CD4-positive, CD25-positive, alpha-beta regulatory T cell (primary cell): Measurements from ENCODE around the gene TMC2. TPM values are rescaled to one million over a fixed set of nuclear protein-coding genes. Genes with fewer than 3 reads are reported as not detected.

Experiments used
- ATAC-seq, 2 donors: fragments of 150-1000 bp; cut with Tn5 transposase; one replicate each; pipeline ENCODE4 v1.10.0; 2021; ENCODE audit warnings: low read depth in 2 of 2, moderate number of reproducible peaks in 2 of 2, moderate library complexity in 1 of 2
- DNase-seq, 3 donors: peaks; one replicate each; pipeline versions ENCODE4 v3.0.0 to v3.0.0-alpha.2; 2012 to 2022; ENCODE audit warnings: mixed read lengths in 1 of 3
- H3K27ac ChIP-seq: one replicate; pipeline ENCODE4 v1.7.0; 2013; ENCODE audit warnings: mild to moderate bottlenecking, low read length; ENCODE audit not compliant: insufficient read depth, poor library complexity, severe bottlenecking
- H3K27me3 ChIP-seq: one replicate; pipeline ENCODE4 v1.7.0; 2013; ENCODE audit warnings: low read length; ENCODE audit not compliant: control insufficient read depth, insufficient read depth
- H3K36me3 ChIP-seq: one replicate; pipeline ENCODE4 v1.7.0; 2013; ENCODE audit warnings: mild to moderate bottlenecking, low read length, moderate library complexity; ENCODE audit not compliant: control insufficient read depth, insufficient read depth
- H3K4me1 ChIP-seq: 2 replicates; pipeline ENCODE4 v1.7.0; 2013; ENCODE audit warnings: mild to moderate bottlenecking, low read length; ENCODE audit not compliant: insufficient read depth, control insufficient read depth, poor library complexity, severe bottlenecking
- H3K4me3 ChIP-seq: one replicate; pipeline ENCODE4 v1.7.0; 2013; ENCODE audit warnings: low read depth, mild to moderate bottlenecking, low read length, moderate library complexity
- H3K9me3 ChIP-seq, 2 experiments: 1 replicate in 1 of 2; 2 replicates in 1 of 2; pipeline ENCODE4 v1.7.0; 2013; ENCODE audit warnings: low read length in 2 of 2, mild to moderate bottlenecking in 1 of 2, moderate library complexity in 1 of 2; ENCODE audit not compliant: control insufficient read depth in 2 of 2
- H3K27ac Mint-ChIP-seq, 3 donors: one replicate each; pipeline ENCODE4 v1.8.0; 2020 to 2022; ENCODE audit warnings: mild to moderate bottlenecking in 3 of 3, mixed read lengths in 3 of 3, moderate library complexity in 2 of 3
- H3K27me3 Mint-ChIP-seq: one replicate; pipeline ENCODE4 v1.8.0; 2022; ENCODE audit warnings: mild to moderate bottlenecking, mixed read lengths
- H3K36me3 Mint-ChIP-seq: one replicate; pipeline ENCODE4 v1.8.0; 2020; ENCODE audit warnings: mixed read lengths
- H3K4me1 Mint-ChIP-seq, 4 donors: one replicate each; pipeline ENCODE4 v1.8.0; 2020 to 2022; ENCODE audit warnings: mixed read lengths in 4 of 4, mild to moderate bottlenecking in 1 of 4
- H3K4me3 Mint-ChIP-seq, 4 donors: one replicate each; pipeline ENCODE4 v1.8.0; 2020 to 2022; ENCODE audit warnings: mild to moderate bottlenecking in 4 of 4, mixed read lengths in 4 of 4, moderate library complexity in 3 of 4
- H3K9me3 Mint-ChIP-seq, 7 donors: one replicate each; pipeline ENCODE4 v1.8.0; 2020 to 2022; ENCODE audit warnings: mixed read lengths in 7 of 7, mild to moderate bottlenecking in 3 of 7, moderate library complexity in 2 of 7
- polyA plus RNA-seq, 4 donors: library from polyadenylated mRNA; unstranded; fragments of 300-500 nt; fragmentation: Illumina TruSeq; gene quantifications; one replicate each; pipeline ENCODE4 v1.2.3, GENCODE V29; 2021
- total RNA-seq: library from RNA; stranded (reverse); gene quantifications from one replicate; pipeline ENCODE4 v1.2.3, GENCODE V29; 2022

Gene TMC2
- total and polyA plus RNA-seq, 5 donors from 2014 or later, result not detected

DNA sequence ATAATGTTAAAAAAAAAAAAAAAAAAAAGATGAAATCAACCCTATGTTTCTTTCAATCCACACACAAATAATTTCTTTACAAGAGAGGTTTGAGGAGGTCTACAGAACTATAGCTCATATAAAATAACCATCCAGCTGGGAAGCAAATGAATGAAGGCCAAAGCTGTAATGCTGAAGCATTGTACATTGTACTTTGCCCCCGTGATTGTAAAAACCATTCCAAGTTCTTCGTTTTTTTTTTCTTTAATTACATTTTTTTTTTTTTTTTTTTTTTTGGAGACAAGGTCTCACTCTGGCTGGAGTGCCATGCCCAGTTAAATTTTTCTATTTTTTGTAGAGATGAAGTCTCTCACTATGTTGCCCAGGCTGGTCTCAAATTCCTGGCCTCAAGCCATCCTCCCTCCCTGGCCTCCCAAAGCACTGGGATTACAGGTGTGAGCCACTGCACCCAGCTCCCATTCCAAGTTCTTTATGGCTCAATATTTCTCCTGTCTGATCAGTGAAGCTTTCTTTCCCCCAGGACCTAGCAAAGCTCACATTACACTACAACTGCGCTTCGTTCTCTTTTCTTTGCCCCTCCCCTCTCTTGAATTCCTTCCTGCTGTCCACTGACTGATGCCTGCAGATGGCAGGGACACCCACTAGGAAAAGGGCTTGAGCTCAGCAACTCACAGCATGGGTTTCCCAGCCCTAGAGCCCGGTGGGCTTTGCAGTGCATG lies 63.1 kb downstream of the TMC2 start:
- Mint-ChIP-seq H3K27me3 (peaks cover 16% of the 10 kb centered on the region), H3K4me1 (no peaks in the 10 kb centered on the region), H3K27ac (no peak overlapping the region), H3K4me3 (no peak overlapping the region), H3K9me3 (no peaks in the 10 kb centered on the region), H3K36me3 (no peaks in the 10 kb centered on the region)
- Histone ChIP-seq H3K4me3 (no peak overlapping the region), H3K36me3 (no peaks in the 10 kb centered on the region), H3K4me1 (no peaks in the 10 kb centered on the region), H3K27me3 (no peaks in the 10 kb centered on the region), H3K27ac (no peak overlapping the region), H3K9me3 (no peaks in the 10 kb centered on the region)
- ATAC-seq (no peak), DNase-seq (no peak)

DNA sequence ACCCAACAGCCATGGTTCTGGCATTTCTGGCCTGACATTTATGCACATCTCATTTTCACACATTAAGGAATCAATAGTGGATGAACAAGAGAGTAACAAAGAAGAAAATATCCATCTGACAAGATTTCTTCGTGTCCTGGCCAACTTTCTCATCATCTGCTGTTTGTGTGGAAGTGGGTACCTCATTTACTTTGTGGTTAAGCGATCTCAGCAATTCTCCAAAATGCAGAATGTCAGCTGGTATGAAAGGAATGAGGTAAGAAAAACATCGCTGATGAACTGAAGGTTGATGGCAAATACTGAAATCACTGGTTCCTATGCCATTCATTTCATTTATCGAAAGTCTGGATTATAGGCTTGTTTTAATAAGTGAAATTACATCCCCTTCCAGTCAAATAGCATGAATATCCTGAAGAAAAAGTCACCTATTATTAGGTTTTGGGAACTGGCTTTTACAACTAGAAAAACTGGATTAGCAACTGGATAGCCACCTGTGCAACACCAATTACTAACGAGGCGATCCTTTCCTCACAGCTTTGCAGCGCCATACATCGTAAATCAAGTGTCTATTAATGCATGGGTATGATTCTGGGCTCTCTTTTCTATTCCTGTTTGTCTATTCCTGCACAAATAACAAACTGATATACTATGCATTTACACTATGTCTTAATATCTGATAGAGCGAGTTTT lies 65.8 kb downstream of the TMC2 start:
- no peaks in the 10 kb centered on the region for H3K27me3 ChIP-seq
- H3K4me1 ChIP-seq, result no peaks in the 10 kb centered on the region
- DNase-seq (no peak), ATAC-seq (no peak)
- Mint-ChIP-seq H3K4me1 (no peaks in the 10 kb centered on the region), H3K9me3 (peaks cover 0 to 7% (median 2%) of the 10 kb centered on the region in 7 donors), H3K27me3 (peaks cover 5% of the 10 kb centered on the region), H3K4me3 (no peak overlapping the region), H3K27ac (no peak overlapping the region), H3K36me3 (peaks cover 2% of the 10 kb centered on the region)
- no peak overlapping the region for H3K4me3 ChIP-seq
- no peaks in the 10 kb centered on the region for H3K36me3 ChIP-seq
- H3K27ac ChIP-seq, result no peak overlapping the region
- H3K9me3 ChIP-seq, result peaks cover 4 to 6% of the 10 kb centered on the region in 2 experiments

DNA sequence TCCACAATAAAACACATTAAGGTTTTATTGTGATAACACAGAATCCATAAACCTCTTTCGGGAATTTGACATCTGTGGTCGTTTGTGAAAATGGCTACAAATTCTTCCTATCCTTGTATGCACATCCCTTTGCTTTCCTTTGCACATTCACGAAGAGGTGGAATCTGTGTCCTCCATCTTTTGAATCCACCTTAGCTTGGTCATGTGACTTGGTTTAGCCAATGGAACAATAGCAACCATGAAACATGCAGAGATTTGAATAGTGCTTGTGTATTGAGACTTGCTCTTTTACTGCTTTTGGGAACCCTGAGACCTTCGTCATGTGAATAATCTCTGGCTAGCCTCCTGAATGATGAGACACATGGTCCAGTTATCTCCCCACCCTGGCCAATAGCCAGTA lies 66.4 kb downstream of the TMC2 start:
- DNase-seq (no peak), ATAC-seq (no peak)
- Histone ChIP-seq H3K4me3 (no peak overlapping the region), H3K36me3 (no peaks in the 10 kb centered on the region), H3K9me3 (peaks cover 7 to 10% of the 10 kb centered on the region in 2 experiments), H3K27me3 (no peaks in the 10 kb centered on the region), H3K4me1 (no peaks in the 10 kb centered on the region), H3K27ac (no peak overlapping the region)
- Mint-ChIP-seq H3K4me1 (no peaks in the 10 kb centered on the region), H3K27me3 (peaks cover 5% of the 10 kb centered on the region), H3K36me3 (peaks cover 4% of the 10 kb centered on the region), H3K9me3 (peaks cover 0 to 11% (median 4%) of the 10 kb centered on the region in 7 donors), H3K27ac (no peak overlapping the region), H3K4me3 (no peak overlapping the region)

DNA sequence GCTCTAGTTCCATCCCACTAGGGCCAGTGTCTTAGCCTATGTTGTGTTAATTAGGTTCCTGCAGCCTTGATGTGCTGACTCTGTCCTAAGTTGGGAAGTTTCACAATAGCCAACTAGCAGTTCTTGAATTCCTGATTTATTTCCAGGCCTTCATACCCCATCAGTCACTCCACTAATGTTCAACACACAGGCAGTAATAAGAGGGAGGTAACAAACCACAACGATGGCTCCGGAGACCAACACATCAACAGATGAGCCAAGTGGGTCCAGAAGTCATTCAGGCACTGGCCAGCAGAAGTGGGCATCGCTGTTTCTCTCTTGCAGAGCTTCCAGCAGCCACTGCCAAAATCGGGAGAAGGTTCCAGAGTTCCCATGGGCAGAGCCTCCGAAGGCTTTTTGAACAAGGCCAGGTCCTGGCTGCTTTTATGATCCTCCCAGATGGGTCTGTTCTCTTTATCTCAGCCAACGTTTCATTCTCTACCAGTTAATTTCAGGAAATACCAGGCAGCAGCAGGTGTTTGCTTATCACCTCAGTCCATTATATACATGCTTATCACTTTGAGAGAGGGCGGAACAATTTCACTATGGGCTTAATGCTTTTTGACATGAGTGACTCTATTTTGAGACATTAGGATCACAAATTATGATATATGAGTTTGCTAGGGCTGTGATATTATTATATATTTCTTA lies 67.6 kb downstream of the TMC2 start:
- no peak for ATAC-seq
- Mint-ChIP-seq H3K9me3 (peaks cover 0 to 13% (median 4%) of the 10 kb centered on the region in 7 donors), H3K27ac (no peak overlapping the region), H3K4me3 (no peak overlapping the region), H3K4me1 (no peaks in the 10 kb centered on the region), H3K27me3 (peaks cover 5% of the 10 kb centered on the region), H3K36me3 (peaks cover 4% of the 10 kb centered on the region)
- no peaks in the 10 kb centered on the region for H3K36me3 ChIP-seq
- H3K27me3 ChIP-seq, result no peaks in the 10 kb centered on the region
- DNase-seq, result no peak
- no peak overlapping the region for H3K27ac ChIP-seq
- peaks cover 7 to 10% of the 10 kb centered on the region in 2 experiments for H3K9me3 ChIP-seq
- H3K4me3 ChIP-seq, result no peak overlapping the region
- H3K4me1 ChIP-seq, result no peaks in the 10 kb centered on the region

DNA sequence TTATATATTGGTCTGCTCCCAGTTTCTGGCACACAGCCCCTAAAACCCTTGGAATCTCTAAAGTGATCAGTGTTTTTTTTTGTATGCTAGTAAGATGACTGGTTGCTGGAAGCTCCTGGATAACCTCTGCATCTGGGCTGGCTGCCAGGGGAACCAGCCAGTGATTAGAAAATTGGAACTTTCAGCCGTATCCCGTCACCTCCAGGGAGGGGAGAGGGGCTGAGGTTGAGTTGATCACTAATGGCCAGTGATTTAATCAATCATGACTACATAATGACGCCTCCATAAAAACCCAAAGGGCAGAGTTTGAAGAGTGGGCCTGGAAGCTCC lies 68.1 kb downstream of the TMC2 start:
- Histone ChIP-seq H3K4me1 (no peaks in the 10 kb centered on the region), H3K4me3 (no peak overlapping the region), H3K36me3 (no peaks in the 10 kb centered on the region), H3K27me3 (no peaks in the 10 kb centered on the region), H3K9me3 (peaks cover 7 to 10% of the 10 kb centered on the region in 2 experiments), H3K27ac (no peak overlapping the region)
- Mint-ChIP-seq H3K4me1 (no peaks in the 10 kb centered on the region), H3K4me3 (no peak overlapping the region), H3K27ac (no peak overlapping the region), H3K9me3 (peaks cover 0 to 13% (median 4%) of the 10 kb centered on the region in 7 donors), H3K36me3 (peaks cover 4% of the 10 kb centered on the region), H3K27me3 (peaks cover 5% of the 10 kb centered on the region)
- no peak for ATAC-seq
- DNase-seq, result no peak

DNA sequence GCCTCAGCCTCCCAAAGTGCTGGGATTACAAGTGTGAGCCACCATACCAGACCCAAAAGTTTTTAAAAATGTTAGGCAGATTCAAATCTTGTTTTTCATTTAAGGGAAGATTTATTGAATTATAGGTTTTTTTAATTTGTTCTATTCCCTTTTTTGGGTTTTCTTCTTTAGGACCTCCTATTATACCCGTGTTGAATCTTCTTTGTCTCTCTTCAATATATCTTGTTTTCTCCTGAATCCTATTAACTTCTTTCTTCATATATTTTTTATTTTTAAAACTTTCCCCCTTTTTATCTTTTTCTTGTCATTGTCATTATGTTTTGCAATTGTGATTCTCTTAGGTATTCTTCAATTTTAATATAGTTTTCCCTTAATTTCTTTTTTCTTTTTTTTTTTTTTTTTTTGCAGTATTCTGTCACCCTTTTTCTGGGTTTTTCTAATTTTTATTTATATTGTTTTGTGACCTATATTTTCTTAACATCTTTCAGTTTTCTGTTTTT lies 70.2 kb downstream of the TMC2 start:
- peaks cover 4% of the 10 kb centered on the region for H3K27me3 ChIP-seq
- Mint-ChIP-seq H3K27me3 (peaks cover 10% of the 10 kb centered on the region), H3K36me3 (peaks cover 4% of the 10 kb centered on the region), H3K4me3 (no peak overlapping the region), H3K27ac (no peak overlapping the region), H3K4me1 (no peaks in the 10 kb centered on the region), H3K9me3 (peaks cover 0 to 13% (median 4%) of the 10 kb centered on the region in 7 donors)
- no peak overlapping the region for H3K27ac ChIP-seq
- ATAC-seq (no peak), DNase-seq (no peak)
- H3K9me3 ChIP-seq, result peaks cover 7 to 10% of the 10 kb centered on the region in 2 experiments
- no peaks in the 10 kb centered on the region for H3K36me3 ChIP-seq
- H3K4me3 ChIP-seq, result no peak overlapping the region
- no peaks in the 10 kb centered on the region for H3K4me1 ChIP-seq

DNA sequence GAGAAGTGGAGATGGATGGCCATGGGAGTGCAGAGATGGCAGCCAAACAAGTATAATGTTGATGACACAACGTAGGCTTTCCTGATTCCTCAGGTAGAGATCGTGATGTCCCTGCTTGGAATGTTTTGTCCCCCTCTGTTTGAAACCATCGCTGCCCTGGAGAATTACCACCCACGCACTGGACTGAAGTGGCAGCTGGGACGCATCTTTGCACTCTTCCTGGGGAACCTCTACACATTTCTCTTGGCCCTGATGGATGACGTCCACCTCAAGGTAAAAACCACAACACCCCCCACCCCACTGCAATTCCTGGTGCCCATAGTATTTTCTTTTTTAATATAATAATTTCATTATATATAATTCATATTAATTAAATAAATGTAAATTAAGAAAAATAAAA lies 74.0 kb downstream of the TMC2 start:
- Histone ChIP-seq H3K36me3 (no peaks in the 10 kb centered on the region), H3K27me3 (peaks cover 4% of the 10 kb centered on the region), H3K4me3 (no peak overlapping the region), H3K27ac (no peak overlapping the region), H3K4me1 (no peaks in the 10 kb centered on the region), H3K9me3 (peaks cover 7 to 10% of the 10 kb centered on the region in 2 experiments)
- peaks cover 32% of the 10 kb centered on the region for H3K27me3 Mint-ChIP-seq
- H3K4me1 Mint-ChIP-seq, result no peaks in the 10 kb centered on the region
- peaks cover 4% of the 10 kb centered on the region for H3K36me3 Mint-ChIP-seq
- ATAC-seq (no peak), DNase-seq (no peak)
- peaks cover 1 to 13% (median 5%) of the 10 kb centered on the region in 7 donors for H3K9me3 Mint-ChIP-seq
- H3K4me3 Mint-ChIP-seq, result no peak overlapping the region
- no peak overlapping the region for H3K27ac Mint-ChIP-seq
